Liver (tissue), 9 donors: ENCODE data around the gene RAB13. TPM values are rescaled to one million over a fixed set of nuclear protein-coding genes. Genes with fewer than 3 reads are reported as not detected.

ENCODE experiments used
- DNase-seq: peaks from one replicate; pipeline ENCODE4 v3.0.0-alpha.2; 2017; ENCODE audit warnings: low spot score
- H3K27ac ChIP-seq, 2 donors: one replicate each; pipeline ENCODE4 v1.7.0; 2013; ENCODE audit warnings: inconsistent platforms in 2 of 2, low read length in 2 of 2, control low read depth in 1 of 2, low read depth in 1 of 2, mild to moderate bottlenecking in 1 of 2
- H3K27me3 ChIP-seq, 4 donors: one replicate each; pipeline versions ENCODE4 v1.6.1 to v1.7.0; 2013; ENCODE audit warnings: low read length in 3 of 4, inconsistent platforms in 1 of 4, mild to moderate bottlenecking in 1 of 4, moderate library complexity in 1 of 4; ENCODE audit not compliant: control insufficient read depth in 4 of 4, insufficient read depth in 4 of 4
- H3K36me3 ChIP-seq, 4 donors: one replicate each; pipeline versions ENCODE4 v1.6.1 to v1.7.0; 2013; ENCODE audit warnings: low read length in 3 of 4, mild to moderate bottlenecking in 3 of 4, low read depth in 1 of 4, moderate library complexity in 1 of 4; ENCODE audit not compliant: control insufficient read depth in 4 of 4, insufficient read depth in 3 of 4
- H3K4me1 ChIP-seq, 4 donors: one replicate each; pipeline versions ENCODE4 v1.6.1 to v1.7.0; 2013; ENCODE audit warnings: low read length in 3 of 4, mild to moderate bottlenecking in 3 of 4, moderate library complexity in 1 of 4; ENCODE audit not compliant: control insufficient read depth in 4 of 4, insufficient read depth in 4 of 4
- H3K4me3 ChIP-seq, 3 donors: one replicate each; pipeline versions ENCODE4 v1.6.1 to v1.7.0; 2013; ENCODE audit warnings: low read length in 3 of 3, control low read depth in 1 of 3, low read depth in 1 of 3, mild to moderate bottlenecking in 1 of 3
- H3K9ac ChIP-seq, 2 donors: one replicate each; pipeline ENCODE4 v1.7.0; 2013; ENCODE audit warnings: low read length in 2 of 2, mild to moderate bottlenecking in 2 of 2, moderate library complexity in 2 of 2, control low read depth in 1 of 2, low read depth in 1 of 2
- H3K9me3 ChIP-seq, 4 donors: one replicate each; pipeline versions ENCODE4 v1.6.1 to v1.7.0; 2013; ENCODE audit warnings: low read length in 3 of 4; ENCODE audit not compliant: control insufficient read depth in 4 of 4
- FOXA1 ChIP-seq: IDR thresholded peaks from 2 replicates; pipeline ENCODE4 v1.6.1; 2016; ENCODE audit warnings: antibody characterized with exemption
- HNF4A ChIP-seq, 2 donors: conservative IDR thresholded peaks; 2 replicates each; pipeline ENCODE4 v1.6.1; 2016; ENCODE audit warnings: antibody characterized with exemption in 2 of 2, mild to moderate bottlenecking in 2 of 2
- JUND ChIP-seq, 2 donors: IDR thresholded peaks; 2 replicates each; pipeline ENCODE4 v1.6.1; 2016; ENCODE audit warnings: antibody characterized with exemption in 2 of 2
- NR2F2 ChIP-seq: IDR thresholded peaks from 2 replicates; pipeline ENCODE4 v1.6.1; 2016; ENCODE audit warnings: antibody characterized with exemption
- RAD21 ChIP-seq, 2 donors: IDR thresholded peaks; 2 replicates each; pipeline ENCODE4 v1.6.1; 2016; ENCODE audit warnings: antibody characterized with exemption in 2 of 2, mild to moderate bottlenecking in 2 of 2
- RXRA ChIP-seq, 2 donors: IDR thresholded peaks; 2 replicates each; pipeline ENCODE4 v1.6.1; 2017 to 2018; ENCODE audit warnings: antibody characterized with exemption in 2 of 2, mild to moderate bottlenecking in 1 of 2
- SP1 ChIP-seq: IDR thresholded peaks from 2 replicates; pipeline ENCODE4 v1.6.1; 2018; ENCODE audit warnings: antibody characterized with exemption, mild to moderate bottlenecking
- TAF1 ChIP-seq: conservative IDR thresholded peaks from 2 replicates; pipeline ENCODE4 v1.6.1; 2016; ENCODE audit warnings: antibody characterized with exemption, mild to moderate bottlenecking
- YY1 ChIP-seq: IDR thresholded peaks from 2 replicates; pipeline ENCODE4 v1.6.1; 2016; ENCODE audit warnings: antibody characterized with exemption, mild to moderate bottlenecking
- WGBS: extraction: QIAGEN DNeasy Blood & Tissue Kit; methylation state at CpG from one replicate; pipeline ENCODE4 v1.1.7; 2013; 5-methylcytosine and 5-hydroxymethylcytosine counted together
- polyA plus RNA-seq, 2 donors: library from polyadenylated mRNA; stranded (reverse) in 1 of 2; unstranded in 1 of 2; fragments of 200-250 nt in 1 of 2; fragments of >200 nt in 1 of 2; fragmentation: Nextera tagmentation in 1 of 2; extraction: Ambion mirVana in 1 of 2; gene quantifications; one replicate each; pipeline versions ENCODE4 v1.2.1 to v1.2.3, GENCODE V29; 2013 to 2015
- total RNA-seq, 2 donors: library from RNA; depleted of rRNA; stranded (reverse); fragments of >200 nt; gene quantifications; one replicate each; pipeline ENCODE4 v1.2.3, GENCODE V29; 2014
- TF ChIP-seq, protein P1 (sequence below): IDR thresholded peaks from 2 replicates; pipeline ENCODE4 v1.6.1; 2016; ENCODE audit warnings: antibody characterized with exemption
- TF ChIP-seq, protein P2 (sequence below): IDR thresholded peaks from 2 replicates; pipeline ENCODE4 v1.6.1; 2016; ENCODE audit warnings: antibody characterized with exemption, mild to moderate bottlenecking
- TF ChIP-seq, protein P3 (sequence below): IDR thresholded peaks from 2 replicates; pipeline ENCODE4 v1.6.1; 2016; ENCODE audit warnings: antibody characterized with exemption
- TF ChIP-seq, protein P4 (sequence below): IDR thresholded peaks from 2 replicates; pipeline ENCODE4 v1.6.1; 2016; ENCODE audit warnings: antibody characterized with exemption
- TF ChIP-seq, protein P5 (sequence below): fragments of 150-350 bp; IDR thresholded peaks from 2 replicates; pipeline ENCODE4 v1.5.1; 2017; ENCODE audit warnings: improper control_type of control experiment, low read depth, low read length; ENCODE audit not compliant: missing input control
- donor health status: healthy.
- donor health status: healthy.
- donor health status: healthy.
- donor health status: healthy.
- donor health status: healthy.

Gene RAB13
- total and polyA plus RNA-seq, 4 donors: 18.0 to 72.9 (median 32.5) TPM

- TF ChIP-seq, protein P1, sequence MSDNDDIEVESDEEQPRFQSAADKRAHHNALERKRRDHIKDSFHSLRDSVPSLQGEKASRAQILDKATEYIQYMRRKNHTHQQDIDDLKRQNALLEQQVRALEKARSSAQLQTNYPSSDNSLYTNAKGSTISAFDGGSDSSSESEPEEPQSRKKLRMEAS: no peak
- TF ChIP-seq, protein P2, sequence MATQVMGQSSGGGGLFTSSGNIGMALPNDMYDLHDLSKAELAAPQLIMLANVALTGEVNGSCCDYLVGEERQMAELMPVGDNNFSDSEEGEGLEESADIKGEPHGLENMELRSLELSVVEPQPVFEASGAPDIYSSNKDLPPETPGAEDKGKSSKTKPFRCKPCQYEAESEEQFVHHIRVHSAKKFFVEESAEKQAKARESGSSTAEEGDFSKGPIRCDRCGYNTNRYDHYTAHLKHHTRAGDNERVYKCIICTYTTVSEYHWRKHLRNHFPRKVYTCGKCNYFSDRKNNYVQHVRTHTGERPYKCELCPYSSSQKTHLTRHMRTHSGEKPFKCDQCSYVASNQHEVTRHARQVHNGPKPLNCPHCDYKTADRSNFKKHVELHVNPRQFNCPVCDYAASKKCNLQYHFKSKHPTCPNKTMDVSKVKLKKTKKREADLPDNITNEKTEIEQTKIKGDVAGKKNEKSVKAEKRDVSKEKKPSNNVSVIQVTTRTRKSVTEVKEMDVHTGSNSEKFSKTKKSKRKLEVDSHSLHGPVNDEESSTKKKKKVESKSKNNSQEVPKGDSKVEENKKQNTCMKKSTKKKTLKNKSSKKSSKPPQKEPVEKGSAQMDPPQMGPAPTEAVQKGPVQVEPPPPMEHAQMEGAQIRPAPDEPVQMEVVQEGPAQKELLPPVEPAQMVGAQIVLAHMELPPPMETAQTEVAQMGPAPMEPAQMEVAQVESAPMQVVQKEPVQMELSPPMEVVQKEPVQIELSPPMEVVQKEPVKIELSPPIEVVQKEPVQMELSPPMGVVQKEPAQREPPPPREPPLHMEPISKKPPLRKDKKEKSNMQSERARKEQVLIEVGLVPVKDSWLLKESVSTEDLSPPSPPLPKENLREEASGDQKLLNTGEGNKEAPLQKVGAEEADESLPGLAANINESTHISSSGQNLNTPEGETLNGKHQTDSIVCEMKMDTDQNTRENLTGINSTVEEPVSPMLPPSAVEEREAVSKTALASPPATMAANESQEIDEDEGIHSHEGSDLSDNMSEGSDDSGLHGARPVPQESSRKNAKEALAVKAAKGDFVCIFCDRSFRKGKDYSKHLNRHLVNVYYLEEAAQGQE: no peak
- no peak for TF ChIP-seq JUND (IDR thresholded peaks at IDR 0.05)
- no peak for TF ChIP-seq YY1
- TF ChIP-seq, protein P3, sequence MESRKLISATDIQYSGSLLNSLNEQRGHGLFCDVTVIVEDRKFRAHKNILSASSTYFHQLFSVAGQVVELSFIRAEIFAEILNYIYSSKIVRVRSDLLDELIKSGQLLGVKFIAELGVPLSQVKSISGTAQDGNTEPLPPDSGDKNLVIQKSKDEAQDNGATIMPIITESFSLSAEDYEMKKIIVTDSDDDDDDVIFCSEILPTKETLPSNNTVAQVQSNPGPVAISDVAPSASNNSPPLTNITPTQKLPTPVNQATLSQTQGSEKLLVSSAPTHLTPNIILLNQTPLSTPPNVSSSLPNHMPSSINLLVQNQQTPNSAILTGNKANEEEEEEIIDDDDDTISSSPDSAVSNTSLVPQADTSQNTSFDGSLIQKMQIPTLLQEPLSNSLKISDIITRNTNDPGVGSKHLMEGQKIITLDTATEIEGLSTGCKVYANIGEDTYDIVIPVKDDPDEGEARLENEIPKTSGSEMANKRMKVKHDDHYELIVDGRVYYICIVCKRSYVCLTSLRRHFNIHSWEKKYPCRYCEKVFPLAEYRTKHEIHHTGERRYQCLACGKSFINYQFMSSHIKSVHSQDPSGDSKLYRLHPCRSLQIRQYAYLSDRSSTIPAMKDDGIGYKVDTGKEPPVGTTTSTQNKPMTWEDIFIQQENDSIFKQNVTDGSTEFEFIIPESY: no peak
- TF ChIP-seq RAD21 (IDR thresholded peaks at IDR 0.05): no peak
- TF ChIP-seq, protein P4, sequence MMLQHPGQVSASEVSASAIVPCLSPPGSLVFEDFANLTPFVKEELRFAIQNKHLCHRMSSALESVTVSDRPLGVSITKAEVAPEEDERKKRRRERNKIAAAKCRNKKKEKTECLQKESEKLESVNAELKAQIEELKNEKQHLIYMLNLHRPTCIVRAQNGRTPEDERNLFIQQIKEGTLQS: no peak
- no peak for TF ChIP-seq FOXA1
- no peak for TF ChIP-seq NR2F2
- TF ChIP-seq, protein P5, sequence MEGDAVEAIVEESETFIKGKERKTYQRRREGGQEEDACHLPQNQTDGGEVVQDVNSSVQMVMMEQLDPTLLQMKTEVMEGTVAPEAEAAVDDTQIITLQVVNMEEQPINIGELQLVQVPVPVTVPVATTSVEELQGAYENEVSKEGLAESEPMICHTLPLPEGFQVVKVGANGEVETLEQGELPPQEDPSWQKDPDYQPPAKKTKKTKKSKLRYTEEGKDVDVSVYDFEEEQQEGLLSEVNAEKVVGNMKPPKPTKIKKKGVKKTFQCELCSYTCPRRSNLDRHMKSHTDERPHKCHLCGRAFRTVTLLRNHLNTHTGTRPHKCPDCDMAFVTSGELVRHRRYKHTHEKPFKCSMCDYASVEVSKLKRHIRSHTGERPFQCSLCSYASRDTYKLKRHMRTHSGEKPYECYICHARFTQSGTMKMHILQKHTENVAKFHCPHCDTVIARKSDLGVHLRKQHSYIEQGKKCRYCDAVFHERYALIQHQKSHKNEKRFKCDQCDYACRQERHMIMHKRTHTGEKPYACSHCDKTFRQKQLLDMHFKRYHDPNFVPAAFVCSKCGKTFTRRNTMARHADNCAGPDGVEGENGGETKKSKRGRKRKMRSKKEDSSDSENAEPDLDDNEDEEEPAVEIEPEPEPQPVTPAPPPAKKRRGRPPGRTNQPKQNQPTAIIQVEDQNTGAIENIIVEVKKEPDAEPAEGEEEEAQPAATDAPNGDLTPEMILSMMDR: no peak
- TF ChIP-seq TAF1: no peak
- TF ChIP-seq HNF4A (conservative IDR thresholded peaks at IDR 0.05): no peak
- TF ChIP-seq RXRA (IDR thresholded peaks at IDR 0.05): no peak
- no peak for TF ChIP-seq SP1
- Histone ChIP-seq H3K4me3 (peak overlapping the region; percentile 82 to 99 (median 99)), H3K36me3 (peaks cover 8 to 22% (median 18%) of the 10 kb centered on the region in 4 donors), H3K27me3 (no peaks in the 10 kb centered on the region), H3K27ac (peak overlapping the region; percentile 94 to 96), H3K9ac (peak overlapping the region in 1 of 2 donors; percentile 92), H3K9me3 (no peaks in the 10 kb centered on the region), H3K4me1 (peaks cover 0 to 25% (median 22%) of the 10 kb centered on the region in 4 donors)
- DNase-seq: no peak
- 44% methylated on average over 9 of the region's 9 CpGs for WGBS
Observed at GRCh38 chr1:153978274-153978909, 7.7 kb downstream of the RAB13 start.
